OCI-LY3 (cell line): Measurements from ENCODE around the gene MGME1.

Experiments used
- H2AFZ ChIP-seq: fragments of 200-600, 300-600 bp; shearing (Covaris generic); 2 replicates; pipeline ENCODE4 v1.6.0; 2014; ENCODE audit warnings: antibody characterized with exemption, low read depth, low read length
- H3K27ac ChIP-seq: fragments of 200-600, 300-600 bp; sonication (generic); 2 replicates; pipeline ENCODE4 v1.5.1; 2014; ENCODE audit warnings: mild to moderate bottlenecking, low read length, moderate library complexity, mixed read lengths
- H3K27me3 ChIP-seq: fragments of 200-600, 300-600 bp; sonication (generic); 2 replicates; pipeline ENCODE4 v1.6.1; 2014; ENCODE audit warnings: low read depth, low read length, mixed read lengths
- H3K36me3 ChIP-seq: fragments of 200-600, 300-600 bp; sonication (generic); replicated peaks from 2 replicates; pipeline ENCODE3; 2014; ENCODE audit warnings: low read depth, low read length, mixed read lengths
- H3K4me1 ChIP-seq: fragments of 300-600, 200-600 bp; sonication (generic); 2 replicates; pipeline ENCODE4 v1.6.1; 2014; ENCODE audit warnings: low read length, mixed read lengths
- H3K4me2 ChIP-seq: fragments of 200-600, 300-600 bp; sonication (generic); 2 replicates; pipeline ENCODE4 v1.6.1; 2014; ENCODE audit warnings: low read length, mixed read lengths
- H3K4me3 ChIP-seq: fragments of 300-600, 200-600 bp; sonication (generic); 2 replicates; pipeline ENCODE4 v1.5.1; 2014; ENCODE audit warnings: antibody characterized with exemption, mild to moderate bottlenecking, low read length, moderate library complexity
- H3K79me2 ChIP-seq: fragments of 300-600, 200-600 bp; shearing (Covaris generic); 2 replicates; pipeline ENCODE4 v1.6.1; 2014; ENCODE audit warnings: mild to moderate bottlenecking, low read length, mixed read lengths
- H3K9ac ChIP-seq: fragments of 300-600, 200-600 bp; shearing (Covaris generic); 2 replicates; pipeline ENCODE4 v1.6.0; 2014; ENCODE audit warnings: mild to moderate bottlenecking, low read length, moderate library complexity
- H3K9me3 ChIP-seq: fragments of 200-600, 300-600 bp; shearing (Covaris generic); 2 replicates; pipeline ENCODE4 v1.6.1; 2014; ENCODE audit warnings: low read length, mixed read lengths; ENCODE audit not compliant: insufficient read depth
- H4K20me1 ChIP-seq: fragments of 200-600, 300-600 bp; sonication (generic); 2 replicates; pipeline ENCODE4 v1.6.1; 2016; ENCODE audit warnings: low read length, mixed read lengths; ENCODE audit not compliant: insufficient read depth
- CTCF ChIP-seq: fragments of 200-600, 300-600 bp; sonication (generic); IDR thresholded peaks from 2 replicates; pipeline ENCODE4 v1.5.1; 2014; ENCODE audit warnings: antibody characterized with exemption, low read length, low read depth
- EZH2phosphoT487 ChIP-seq: fragments of 200-600 bp; shearing (Covaris generic); IDR thresholded peaks from 2 replicates; pipeline ENCODE4 v1.6.1; 2018; ENCODE audit warnings: antibody characterized with exemption, mixed run types, low read depth

Gene MGME1

GRCh38 chr20:17934141-17934862 lies 34.5 kb upstream of the MGME1 start:
- H2AFZ ChIP-seq = no peak overlapping the region
- no peak overlapping the region for H3K4me3 ChIP-seq
- no peak overlapping the region for H3K4me2 ChIP-seq
- H3K27ac ChIP-seq = no peak overlapping the region
- 0 out of 2 replicates have a peak, but pooled peaks cover 5% of the 10 kb centered on the region for H3K4me1 ChIP-seq
- peaks cover 5% of the 10 kb centered on the region for H3K36me3 ChIP-seq
- H3K27me3 ChIP-seq = no peaks in the 10 kb centered on the region
- H3K79me2 ChIP-seq = no peaks in the 10 kb centered on the region
- peaks cover 11% of the 10 kb centered on the region; the same call in 1 of the 2 replicates for H4K20me1 ChIP-seq
- H3K9ac ChIP-seq = no peak overlapping the region
- 0 out of 2 replicates have a peak, but pooled peaks cover 3% of the 10 kb centered on the region for H3K9me3 ChIP-seq
- TF ChIP-seq CTCF = no peak
- no peak for TF ChIP-seq EZH2phosphoT487

GRCh38 chr20:17935186-17935585 lies 33.6 kb upstream of the MGME1 start:
- H3K4me1 ChIP-seq = 0 out of 2 replicates have a peak, but pooled peaks cover 5% of the 10 kb centered on the region
- H3K27ac ChIP-seq = no peak overlapping the region
- H4K20me1 ChIP-seq = peaks cover 20% of the 10 kb centered on the region; the same call in 1 of the 2 replicates
- no peaks in the 10 kb centered on the region for H3K79me2 ChIP-seq
- H3K9me3 ChIP-seq = 0 out of 2 replicates have a peak, but pooled peaks cover 3% of the 10 kb centered on the region
- H3K4me2 ChIP-seq = no peak overlapping the region
- H2AFZ ChIP-seq = no peak overlapping the region
- H3K27me3 ChIP-seq = no peaks in the 10 kb centered on the region
- H3K9ac ChIP-seq = no peak overlapping the region
- TF ChIP-seq CTCF (no peak), EZH2phosphoT487 (no peak)
- H3K4me3 ChIP-seq = no peak overlapping the region
- H3K36me3 ChIP-seq = peaks cover 5% of the 10 kb centered on the region

GRCh38 chr20:17935761-17936160 lies 33.1 kb upstream of the MGME1 start:
- H3K4me1 ChIP-seq = 0 out of 2 replicates have a peak, but pooled peaks cover 5% of the 10 kb centered on the region
- H3K27ac ChIP-seq = no peak overlapping the region
- H3K79me2 ChIP-seq = no peaks in the 10 kb centered on the region
- H3K4me3 ChIP-seq = no peak overlapping the region
- H3K36me3 ChIP-seq = peaks cover 10% of the 10 kb centered on the region
- 0 out of 2 replicates have a peak, but pooled peaks cover 3% of the 10 kb centered on the region for H3K9me3 ChIP-seq
- no peak overlapping the region for H3K4me2 ChIP-seq
- H3K9ac ChIP-seq = no peak overlapping the region
- no peak overlapping the region for H2AFZ ChIP-seq
- TF ChIP-seq CTCF (no peak), EZH2phosphoT487 (no peak)
- H3K27me3 ChIP-seq = no peaks in the 10 kb centered on the region
- peaks cover 25% of the 10 kb centered on the region for H4K20me1 ChIP-seq

GRCh38 chr20:17936286-17936760 lies 32.5 kb upstream of the MGME1 start:
- Histone ChIP-seq H4K20me1 (peaks cover 30% of the 10 kb centered on the region), H3K4me3 (no peak overlapping the region), H3K36me3 (peaks cover 12% of the 10 kb centered on the region), H3K4me2 (no peak overlapping the region), H3K79me2 (no peaks in the 10 kb centered on the region), H3K9ac (no peak overlapping the region), H3K27me3 (no peaks in the 10 kb centered on the region), H3K9me3 (0 out of 2 replicates have a peak, but pooled peaks cover 2% of the 10 kb centered on the region), H3K4me1 (0 out of 2 replicates have a peak, but pooled peaks cover 5% of the 10 kb centered on the region), H2AFZ (no peak overlapping the region), H3K27ac (no peak overlapping the region)
- TF ChIP-seq CTCF = no peak
- no peak for TF ChIP-seq EZH2phosphoT487
